Endothelial cell of umbilical vein (primary cell): Measurements from ENCODE around the gene CYP26C1.

Source experiments
- CTCF ChIP-seq, 2 donors: IDR thresholded peaks; 1 replicate in 1 of 2; 2 replicates in 1 of 2; pipeline ENCODE4 v1.5.1; 2011; ENCODE audit warnings: low read length in 2 of 2, mild to moderate bottlenecking in 2 of 2, moderate library complexity in 2 of 2, control low read depth in 1 of 2, inconsistent platforms in 1 of 2, low read depth in 1 of 2; ENCODE audit not compliant: insufficient read depth in 1 of 2; ENCODE audit errors: extremely low read depth in 1 of 2
- EZH2 ChIP-seq: IDR thresholded peaks from 2 replicates; pipeline ENCODE4 v1.6.1; 2012; ENCODE audit warnings: borderline replicate concordance, low read depth, mild to moderate bottlenecking, moderate library complexity, low read length, inconsistent platforms; ENCODE audit not compliant: severe bottlenecking
- FOS ChIP-seq: IDR thresholded peaks from 2 replicates; pipeline ENCODE4 v1.6.1; 2011; ENCODE audit warnings: mild to moderate bottlenecking, low read length, moderate library complexity, borderline replicate concordance; ENCODE audit not compliant: insufficient read depth
- JUN ChIP-seq: IDR thresholded peaks from 2 replicates; pipeline ENCODE4 v1.6.1; 2011; ENCODE audit warnings: borderline replicate concordance, low read depth; ENCODE audit not compliant: insufficient read length, insufficient read depth
- MAX ChIP-seq: IDR thresholded peaks from 2 replicates; pipeline ENCODE4 v1.6.1; 2011; ENCODE audit not compliant: insufficient read depth, insufficient read length
- POLR2A ChIP-seq: IDR thresholded peaks from 2 replicates; pipeline ENCODE4 v1.6.1; 2012; ENCODE audit warnings: low read depth, mild to moderate bottlenecking, control low read depth, low read length
- POLR2AphosphoS5 ChIP-seq: IDR thresholded peaks from 2 replicates; pipeline ENCODE4 v1.6.1; 2012; ENCODE audit warnings: low read depth, mild to moderate bottlenecking, control low read depth, low read length, moderate library complexity; ENCODE audit not compliant: insufficient read depth

GRCh38 chr10:93071177-93071472 is 10.5 kb downstream of the CYP26C1 start:
- TF ChIP-seq CTCF (IDR thresholded peaks at IDR 0.05; ENCODE audit: extremely low read depth in 1 of 2, insufficient read depth in 1 of 2, low read depth in 1 of 2, low read length in 2 of 2) (no peak), EZH2 (no peak), MAX (no peak), FOS (no peak), POLR2A (no peak), POLR2AphosphoS5 (no peak), JUN (no peak)
